Testis (tissue), 2 donors: ENCODE data around the gene TMEM107.

Experiments used
- POLR2A ChIP-seq: fragments of 450-650 bp; IDR thresholded peaks from one replicate; pipeline ENCODE4 v1.6.1; 2017; ENCODE audit warnings: antibody characterized with exemption, mild to moderate bottlenecking, moderate library complexity
- TF ChIP-seq, protein P1 (sequence below), 3 experiments: fragments of 450-650 bp in 2 of 3; fragments of 200-600 bp in 1 of 3; sonication (generic) in 1 of 3; IDR thresholded peaks; one replicate each; pipeline ENCODE4 v1.5.1; 2016 to 2019; ENCODE audit warnings: antibody characterized with exemption in 3 of 3, mild to moderate bottlenecking in 2 of 3, moderate library complexity in 1 of 3

DNA sequence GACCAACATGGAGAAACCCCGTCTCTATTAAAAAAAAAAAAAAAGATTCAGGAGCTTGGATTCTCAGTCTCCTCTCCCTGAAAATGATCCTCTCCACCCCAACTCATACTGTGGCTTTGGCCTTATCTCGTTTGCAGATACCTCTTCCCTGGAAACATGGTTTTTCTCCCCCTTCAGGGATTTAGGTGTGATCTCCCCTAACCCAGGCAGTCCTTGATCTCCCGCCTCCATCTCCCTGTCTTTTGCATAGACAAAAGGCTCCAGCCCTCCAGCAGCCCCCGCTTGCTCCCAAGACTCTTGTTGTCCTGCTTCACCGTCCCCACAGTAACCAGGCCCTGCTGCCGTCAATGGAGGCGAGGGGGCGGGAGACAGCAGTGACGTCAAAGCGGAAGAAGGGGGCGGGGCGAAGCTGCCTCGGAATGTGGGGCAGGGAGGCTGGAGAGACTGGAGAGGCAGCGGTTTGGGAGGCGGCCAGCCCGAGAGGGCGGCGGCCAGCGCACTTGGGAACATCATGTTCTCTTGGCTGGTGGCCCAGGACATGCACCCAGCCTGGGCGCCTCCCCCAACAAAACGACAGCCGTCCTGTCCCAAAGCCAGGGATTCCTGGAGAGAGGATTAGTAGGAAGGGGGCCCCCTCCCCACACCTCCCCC, 22.1 kb downstream of the TMEM107 start:
- TF ChIP-seq, protein P1, sequence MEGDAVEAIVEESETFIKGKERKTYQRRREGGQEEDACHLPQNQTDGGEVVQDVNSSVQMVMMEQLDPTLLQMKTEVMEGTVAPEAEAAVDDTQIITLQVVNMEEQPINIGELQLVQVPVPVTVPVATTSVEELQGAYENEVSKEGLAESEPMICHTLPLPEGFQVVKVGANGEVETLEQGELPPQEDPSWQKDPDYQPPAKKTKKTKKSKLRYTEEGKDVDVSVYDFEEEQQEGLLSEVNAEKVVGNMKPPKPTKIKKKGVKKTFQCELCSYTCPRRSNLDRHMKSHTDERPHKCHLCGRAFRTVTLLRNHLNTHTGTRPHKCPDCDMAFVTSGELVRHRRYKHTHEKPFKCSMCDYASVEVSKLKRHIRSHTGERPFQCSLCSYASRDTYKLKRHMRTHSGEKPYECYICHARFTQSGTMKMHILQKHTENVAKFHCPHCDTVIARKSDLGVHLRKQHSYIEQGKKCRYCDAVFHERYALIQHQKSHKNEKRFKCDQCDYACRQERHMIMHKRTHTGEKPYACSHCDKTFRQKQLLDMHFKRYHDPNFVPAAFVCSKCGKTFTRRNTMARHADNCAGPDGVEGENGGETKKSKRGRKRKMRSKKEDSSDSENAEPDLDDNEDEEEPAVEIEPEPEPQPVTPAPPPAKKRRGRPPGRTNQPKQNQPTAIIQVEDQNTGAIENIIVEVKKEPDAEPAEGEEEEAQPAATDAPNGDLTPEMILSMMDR (IDR thresholded peaks at IDR 0.05) = peak in 1 of 3 experiments; percentile 10
- peak; percentile 78 for TF ChIP-seq POLR2A
